ENCODE measurements around the gene ZBTB16. TPM values are rescaled to one million over a fixed set of nuclear protein-coding genes. Genes with fewer than 3 reads are reported as not detected.

The ZBTB16 gene
- polyA plus RNA-seq, 2 donors: 4.6 to 9.6 TPM

DNA sequence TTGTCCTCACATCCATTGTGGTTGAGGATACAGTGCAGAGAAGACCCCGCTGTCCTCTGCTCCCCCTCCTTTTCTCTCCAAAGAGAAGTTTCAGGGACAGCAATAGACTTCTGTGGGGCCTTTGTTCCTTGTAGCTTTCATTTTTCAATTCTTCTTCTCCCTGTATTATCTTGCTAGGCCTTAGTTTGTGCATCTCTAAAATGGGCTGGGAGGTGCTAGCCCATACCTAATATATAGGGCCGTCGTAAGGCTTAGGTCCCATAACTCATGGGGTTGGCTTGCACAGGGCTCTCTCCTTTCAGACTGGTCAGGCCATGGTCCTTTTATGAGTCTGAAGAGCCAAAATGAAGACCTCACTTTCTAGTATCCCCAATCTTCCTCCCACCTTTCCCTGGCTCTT is 33.0 kb downstream of the ZBTB16 start:
- peaks cover 0 to 5% of the 10 kb centered on the region in 2 donors for H3K4me1 ChIP-seq (ENCODE audit: control insufficient read depth in 2 of 2, insufficient read depth in 2 of 2, low read length in 1 of 2)
- H3K27ac ChIP-seq (ENCODE audit: low read depth in 2 of 2, low read length in 1 of 2): no peak overlapping the region
- H3K27me3 ChIP-seq (ENCODE audit: control insufficient read depth in 1 of 2, insufficient read depth in 2 of 2, low read length in 2 of 2): no peaks in the 10 kb centered on the region
- no peak overlapping the region for H3K4me3 ChIP-seq (ENCODE audit: low read depth in 1 of 2, low read length in 2 of 2)
- WGBS, 2 donors: 98% methylated on average over 3 of the region's 3 CpGs
- no peaks in the 10 kb centered on the region for H3K9me3 ChIP-seq (ENCODE audit: control insufficient read depth in 2 of 2, insufficient read depth in 1 of 2, low read depth in 1 of 2, low read length in 1 of 2)
- H3K36me3 ChIP-seq (ENCODE audit: control insufficient read depth in 2 of 2, insufficient read depth in 2 of 2, low read length in 1 of 2): no peaks in the 10 kb centered on the region

DNA sequence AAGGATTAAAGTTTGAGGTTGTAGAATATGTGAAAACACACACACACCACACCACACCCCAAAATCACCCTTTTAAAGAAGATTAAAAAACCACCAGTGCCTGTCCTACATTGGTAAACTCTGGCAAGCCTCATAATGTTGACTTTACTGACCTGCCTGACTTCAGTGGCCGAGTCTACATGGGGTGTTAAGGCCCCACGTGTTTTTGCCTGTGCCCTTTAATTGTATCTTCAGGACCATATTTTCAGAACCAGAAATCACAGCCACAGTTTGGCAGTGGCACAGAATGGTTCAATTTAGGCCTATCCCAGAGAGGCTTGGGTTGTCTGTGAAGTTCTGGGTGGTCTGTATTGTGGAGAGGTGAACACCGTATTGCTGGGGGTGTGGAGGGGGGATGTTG is 33.4 kb downstream of the ZBTB16 start:
- no peak overlapping the region for H3K27ac ChIP-seq (ENCODE audit: low read depth in 2 of 2, low read length in 1 of 2)

GRCh38 chr11:114094516-114094915 is 35.0 kb downstream of the ZBTB16 start:
- WGBS, 2 donors: 94 to 98% methylated on average over 3 of the region's 3 CpGs
- H3K4me3 ChIP-seq (ENCODE audit: low read depth in 1 of 2, low read length in 2 of 2): no peak overlapping the region

More for the DNA sequence above, 33.4 kb downstream of the ZBTB16 start:
- 57 to 70% methylated on average over 3 of the region's 3 CpGs for WGBS, 2 donors
- Histone ChIP-seq H3K27me3 (ENCODE audit: control insufficient read depth in 1 of 2, insufficient read depth in 2 of 2, low read length in 2 of 2) (no peaks in the 10 kb centered on the region), H3K4me1 (ENCODE audit: control insufficient read depth in 2 of 2, insufficient read depth in 2 of 2, low read length in 1 of 2) (peaks cover 0 to 5% of the 10 kb centered on the region in 2 donors), H3K4me3 (ENCODE audit: low read depth in 1 of 2, low read length in 2 of 2) (no peak overlapping the region), H3K9me3 (ENCODE audit: control insufficient read depth in 2 of 2, insufficient read depth in 1 of 2, low read depth in 1 of 2, low read length in 1 of 2) (no peaks in the 10 kb centered on the region), H3K36me3 (ENCODE audit: control insufficient read depth in 2 of 2, insufficient read depth in 2 of 2, low read length in 1 of 2) (no peaks in the 10 kb centered on the region)

DNA sequence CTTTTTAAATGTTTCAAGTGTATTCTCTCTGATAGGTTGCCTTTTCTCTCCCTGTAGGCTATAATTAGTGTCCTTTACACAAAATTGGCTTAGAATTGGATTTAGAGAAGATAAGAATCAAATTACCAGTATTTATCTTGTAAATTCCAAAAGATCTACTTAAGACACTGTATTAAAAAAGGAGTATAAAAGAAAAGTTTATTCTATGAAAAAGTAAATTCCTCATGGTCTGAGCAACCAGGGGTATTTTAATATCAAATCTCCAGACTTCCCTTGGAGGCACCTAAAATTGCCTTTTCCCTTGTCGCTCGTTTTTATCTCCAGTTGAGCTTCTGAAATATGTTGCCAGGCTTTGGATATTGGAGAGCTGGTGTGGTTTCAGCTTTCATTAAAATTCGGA is 36.4 kb downstream of the ZBTB16 start:
- Histone ChIP-seq H3K9me3 (ENCODE audit: control insufficient read depth in 2 of 2, insufficient read depth in 1 of 2, low read depth in 1 of 2, low read length in 1 of 2) (no peaks in the 10 kb centered on the region), H3K36me3 (ENCODE audit: control insufficient read depth in 2 of 2, insufficient read depth in 2 of 2, low read length in 1 of 2) (no peaks in the 10 kb centered on the region), H3K27ac (ENCODE audit: low read depth in 2 of 2, low read length in 1 of 2) (no peak overlapping the region), H3K4me1 (ENCODE audit: control insufficient read depth in 2 of 2, insufficient read depth in 2 of 2, low read length in 1 of 2) (peaks cover 0 to 1% of the 10 kb centered on the region in 2 donors), H3K4me3 (ENCODE audit: low read depth in 1 of 2, low read length in 2 of 2) (no peak overlapping the region), H3K27me3 (ENCODE audit: control insufficient read depth in 1 of 2, insufficient read depth in 2 of 2, low read length in 2 of 2) (no peaks in the 10 kb centered on the region)
- whole genome bisulfite sequencing, 2 donors: 50 to 54% methylated on average over 3 of the region's 3 CpGs

More at GRCh38 chr11:114094516-114094915, 35.0 kb downstream of the ZBTB16 start:
- no peaks in the 10 kb centered on the region for H3K36me3 ChIP-seq (ENCODE audit: control insufficient read depth in 2 of 2, insufficient read depth in 2 of 2, low read length in 1 of 2)
- H3K4me1 ChIP-seq (ENCODE audit: control insufficient read depth in 2 of 2, insufficient read depth in 2 of 2, low read length in 1 of 2): peaks cover 0 to 1% of the 10 kb centered on the region in 2 donors
- no peak overlapping the region for H3K27ac ChIP-seq (ENCODE audit: low read depth in 2 of 2, low read length in 1 of 2)
- H3K27me3 ChIP-seq (ENCODE audit: control insufficient read depth in 1 of 2, insufficient read depth in 2 of 2, low read length in 2 of 2): no peaks in the 10 kb centered on the region
- H3K9me3 ChIP-seq (ENCODE audit: control insufficient read depth in 2 of 2, insufficient read depth in 1 of 2, low read depth in 1 of 2, low read length in 1 of 2): no peaks in the 10 kb centered on the region

- H3K4me1 ChIP-seq (ENCODE audit: control insufficient read depth in 2 of 2, insufficient read depth in 2 of 2, low read length in 1 of 2): peaks cover 0 to 1% of the 10 kb centered on the region in 2 donors
- H3K4me3 ChIP-seq (ENCODE audit: low read depth in 1 of 2, low read length in 2 of 2): no peak overlapping the region
- H3K36me3 ChIP-seq (ENCODE audit: control insufficient read depth in 2 of 2, insufficient read depth in 2 of 2, low read length in 1 of 2): no peaks in the 10 kb centered on the region
- WGBS, 2 donors: 86 to 89% methylated on average over 2 of the region's 2 CpGs
- no peaks in the 10 kb centered on the region for H3K27me3 ChIP-seq (ENCODE audit: control insufficient read depth in 1 of 2, insufficient read depth in 2 of 2, low read length in 2 of 2)
- no peaks in the 10 kb centered on the region for H3K9me3 ChIP-seq (ENCODE audit: control insufficient read depth in 2 of 2, insufficient read depth in 1 of 2, low read depth in 1 of 2, low read length in 1 of 2)
- no peak overlapping the region for H3K27ac ChIP-seq (ENCODE audit: low read depth in 2 of 2, low read length in 1 of 2)
These were observed 38.3 kb downstream of the ZBTB16 start for GRCh38 chr11:114097832-114098231.

DNA sequence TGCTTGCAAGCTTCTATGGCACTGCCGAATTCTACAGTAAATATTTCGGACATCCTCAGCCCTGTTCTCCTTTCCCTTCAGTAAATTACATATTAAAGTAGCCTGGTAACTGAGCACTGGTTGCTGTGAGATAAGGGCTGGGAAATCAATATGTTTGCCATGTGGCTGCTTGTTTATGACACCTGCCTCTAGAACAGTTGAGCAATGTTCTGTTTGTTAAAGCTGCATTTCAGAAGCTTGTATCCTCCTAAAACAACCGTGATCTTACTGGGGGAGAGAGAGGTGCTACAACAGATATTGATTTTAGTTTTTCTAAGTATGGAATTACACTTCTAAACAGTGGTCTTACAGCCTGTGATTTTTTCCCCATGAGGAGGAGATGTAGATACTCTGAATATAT is 39.4 kb downstream of the ZBTB16 start:
- peaks cover 0 to 1% of the 10 kb centered on the region in 2 donors for H3K4me1 ChIP-seq (ENCODE audit: control insufficient read depth in 2 of 2, insufficient read depth in 2 of 2, low read length in 1 of 2)
- H3K9me3 ChIP-seq (ENCODE audit: control insufficient read depth in 2 of 2, insufficient read depth in 1 of 2, low read depth in 1 of 2, low read length in 1 of 2): no peaks in the 10 kb centered on the region
- no peak overlapping the region for H3K4me3 ChIP-seq (ENCODE audit: low read depth in 1 of 2, low read length in 2 of 2)
- no peak overlapping the region for H3K27ac ChIP-seq (ENCODE audit: low read depth in 2 of 2, low read length in 1 of 2)
- no peaks in the 10 kb centered on the region for H3K27me3 ChIP-seq (ENCODE audit: control insufficient read depth in 1 of 2, insufficient read depth in 2 of 2, low read length in 2 of 2)
- WGBS, 2 donors: 59 to 85% methylated on average over 3 of the region's 3 CpGs
- no peaks in the 10 kb centered on the region for H3K36me3 ChIP-seq (ENCODE audit: control insufficient read depth in 2 of 2, insufficient read depth in 2 of 2, low read length in 1 of 2)

DNA sequence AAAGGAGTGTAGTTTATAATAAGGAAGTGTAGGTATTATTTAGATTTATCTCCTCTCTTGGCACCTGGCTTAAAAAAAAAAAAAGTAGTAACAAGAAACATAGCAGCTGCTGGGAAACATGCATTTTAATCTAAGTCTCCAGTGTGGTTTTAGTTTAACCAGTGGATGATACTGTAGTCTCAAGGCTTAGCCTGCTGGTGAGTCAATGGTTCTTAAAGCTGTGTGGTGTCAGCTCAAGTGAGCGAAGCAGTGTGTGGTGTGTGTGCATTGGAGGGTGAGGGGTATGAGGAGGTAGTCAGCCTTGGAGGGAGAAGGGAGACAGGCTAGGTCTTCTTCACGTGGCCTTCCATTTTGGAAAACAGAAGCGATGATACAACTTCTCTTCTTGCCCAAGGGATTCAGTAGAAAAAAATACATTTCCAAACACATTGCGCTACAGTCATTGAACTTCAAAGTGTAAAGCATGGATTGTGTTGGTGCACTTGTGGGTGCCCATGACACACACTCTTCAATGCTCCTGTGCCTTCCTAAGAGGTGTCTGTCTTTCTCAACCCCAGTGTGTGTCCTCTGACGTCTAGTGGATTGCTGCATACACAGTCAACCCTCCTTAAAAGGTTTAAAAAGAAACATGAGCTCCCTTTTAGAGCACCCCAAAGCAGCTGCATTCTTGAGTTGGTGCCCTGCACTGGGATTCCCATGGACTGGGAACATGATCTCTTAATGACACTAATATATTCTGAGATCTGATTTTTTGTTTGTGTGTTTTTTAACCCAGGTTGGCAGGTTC is 40.1 kb downstream of the ZBTB16 start:
- H3K36me3 ChIP-seq (ENCODE audit: control insufficient read depth in 2 of 2, insufficient read depth in 2 of 2, low read length in 1 of 2): no peaks in the 10 kb centered on the region
- H3K9me3 ChIP-seq (ENCODE audit: control insufficient read depth in 2 of 2, insufficient read depth in 1 of 2, low read depth in 1 of 2, low read length in 1 of 2): no peaks in the 10 kb centered on the region
- no peak overlapping the region for H3K27ac ChIP-seq (ENCODE audit: low read depth in 2 of 2, low read length in 1 of 2)
- H3K4me1 ChIP-seq (ENCODE audit: control insufficient read depth in 2 of 2, insufficient read depth in 2 of 2, low read length in 1 of 2): peaks cover 0 to 1% of the 10 kb centered on the region in 2 donors
- H3K4me3 ChIP-seq (ENCODE audit: low read depth in 1 of 2, low read length in 2 of 2): no peak overlapping the region
- H3K27me3 ChIP-seq (ENCODE audit: control insufficient read depth in 1 of 2, insufficient read depth in 2 of 2, low read length in 2 of 2): no peaks in the 10 kb centered on the region
- WGBS, 2 donors: 81 to 90% methylated on average over 5 of the region's 5 CpGs

DNA sequence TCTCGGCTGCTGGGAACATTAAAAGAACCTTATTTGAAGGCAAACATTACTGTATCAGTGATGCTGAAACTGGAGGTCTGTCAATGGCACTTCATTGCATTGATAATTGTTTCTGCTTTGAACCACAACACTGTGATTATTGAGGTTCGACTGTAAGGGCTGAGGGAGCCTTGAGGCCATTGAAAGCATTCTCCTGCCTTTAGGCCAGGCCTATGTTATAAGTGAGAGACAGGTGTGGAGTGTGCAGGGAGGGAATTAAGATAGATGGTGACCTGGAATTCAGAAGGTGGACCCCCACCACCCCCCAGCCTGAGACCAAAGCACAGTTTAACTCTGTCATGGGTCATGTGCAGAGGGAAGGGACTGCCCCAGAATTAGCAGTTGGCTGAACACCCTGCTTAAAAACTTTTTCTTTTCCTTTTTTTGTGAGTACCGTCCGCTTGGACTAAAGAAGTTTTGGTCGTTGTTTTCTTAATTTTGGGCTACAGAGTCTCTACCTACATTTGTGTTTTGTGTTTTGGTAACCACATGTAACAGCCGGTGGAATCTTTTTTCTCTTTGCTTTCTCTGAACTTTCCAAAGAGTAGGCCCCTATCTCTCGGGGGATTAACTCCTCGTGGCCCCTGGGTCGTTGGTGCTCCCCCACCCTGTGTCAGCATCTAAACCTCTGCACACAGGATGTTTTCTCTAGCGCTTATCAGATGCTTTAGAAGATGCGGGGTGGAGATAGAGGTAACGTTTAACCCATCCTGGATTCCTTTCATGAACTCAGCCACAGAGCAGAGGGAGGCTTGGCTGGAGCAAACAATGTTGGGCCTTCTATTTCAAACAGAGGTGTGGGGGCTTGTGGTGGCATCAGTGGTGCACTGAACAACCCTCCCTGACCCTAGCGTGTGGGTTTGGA is 43.7 kb downstream of the ZBTB16 start:
- WGBS, 2 donors: 74 to 81% methylated on average over 13 of the region's 13 CpGs
- no peaks in the 10 kb centered on the region for H3K36me3 ChIP-seq (ENCODE audit: control insufficient read depth in 2 of 2, insufficient read depth in 2 of 2, low read length in 1 of 2)
- no peaks in the 10 kb centered on the region for H3K9me3 ChIP-seq (ENCODE audit: control insufficient read depth in 2 of 2, insufficient read depth in 1 of 2, low read depth in 1 of 2, low read length in 1 of 2)
- no peak overlapping the region for H3K27ac ChIP-seq (ENCODE audit: low read depth in 2 of 2, low read length in 1 of 2)
- H3K27me3 ChIP-seq (ENCODE audit: control insufficient read depth in 1 of 2, insufficient read depth in 2 of 2, low read length in 2 of 2): no peaks in the 10 kb centered on the region
- no peak overlapping the region for H3K4me3 ChIP-seq (ENCODE audit: low read depth in 1 of 2, low read length in 2 of 2)
- no peaks in the 10 kb centered on the region for H3K4me1 ChIP-seq (ENCODE audit: control insufficient read depth in 2 of 2, insufficient read depth in 2 of 2, low read length in 1 of 2)

- no peak overlapping the region for H3K4me3 ChIP-seq (ENCODE audit: low read depth in 1 of 2, low read length in 2 of 2)
- H3K36me3 ChIP-seq (ENCODE audit: control insufficient read depth in 2 of 2, insufficient read depth in 2 of 2, low read length in 1 of 2): no peaks in the 10 kb centered on the region
- 65 to 66% methylated on average over 3 of the region's 3 CpGs for WGBS, 2 donors
- H3K27me3 ChIP-seq (ENCODE audit: control insufficient read depth in 1 of 2, insufficient read depth in 2 of 2, low read length in 2 of 2): no peaks in the 10 kb centered on the region
- H3K9me3 ChIP-seq (ENCODE audit: control insufficient read depth in 2 of 2, insufficient read depth in 1 of 2, low read depth in 1 of 2, low read length in 1 of 2): no peaks in the 10 kb centered on the region
- no peak overlapping the region for H3K27ac ChIP-seq (ENCODE audit: low read depth in 2 of 2, low read length in 1 of 2)
- peaks cover 3 to 10% of the 10 kb centered on the region in 2 donors for H3K4me1 ChIP-seq (ENCODE audit: control insufficient read depth in 2 of 2, insufficient read depth in 2 of 2, low read length in 1 of 2)
These were observed 46.1 kb downstream of the ZBTB16 start for GRCh38 chr11:114105611-114106010.
